ENCODE results near the gene CHMP3. TPM values are rescaled to one million over a fixed set of nuclear protein-coding genes. Genes with fewer than 3 reads are reported as not detected.
"Not testable (repeated sequence)": the region's sequence is repeated elsewhere in the genome, so short reads cannot be mapped to it uniquely, and the experiment has no call there.

CHMP3 gene
- total RNA-seq, 1 donor from 2014 or later: 37.9 TPM

DNA sequence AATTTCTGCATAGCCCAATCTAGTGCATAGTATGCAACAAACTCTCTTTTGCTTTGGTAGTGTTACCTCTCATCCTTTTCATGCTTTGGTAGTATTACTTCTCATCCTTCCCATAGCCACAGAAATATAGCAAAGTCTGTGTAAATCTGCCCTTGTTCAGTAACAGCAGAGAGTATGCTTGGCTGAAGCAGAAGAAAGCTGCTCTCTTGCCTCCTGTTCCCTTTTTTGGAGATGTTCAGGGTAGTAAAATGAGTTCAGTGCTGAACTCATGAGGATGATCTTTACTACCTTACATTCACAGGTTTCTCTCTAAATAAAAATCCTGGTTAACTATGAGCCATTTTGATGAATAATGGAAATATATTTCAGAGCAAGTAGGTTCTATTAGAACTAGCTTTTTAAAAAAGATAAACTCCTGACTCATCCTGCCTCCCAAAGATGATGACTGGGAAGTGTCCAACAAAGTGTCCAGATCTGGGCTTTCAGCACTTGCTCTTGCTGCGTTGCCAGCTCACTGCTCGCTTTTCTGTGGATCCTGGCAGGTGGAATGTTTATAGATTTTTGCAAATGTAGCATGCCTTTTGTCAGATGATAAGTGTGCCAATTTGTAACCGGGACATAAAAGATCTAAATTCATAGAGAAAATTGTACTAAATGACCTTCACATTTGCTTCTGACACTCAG is 29.4 kb upstream of the CHMP3 start:
- TF ChIP-seq, protein P1, sequence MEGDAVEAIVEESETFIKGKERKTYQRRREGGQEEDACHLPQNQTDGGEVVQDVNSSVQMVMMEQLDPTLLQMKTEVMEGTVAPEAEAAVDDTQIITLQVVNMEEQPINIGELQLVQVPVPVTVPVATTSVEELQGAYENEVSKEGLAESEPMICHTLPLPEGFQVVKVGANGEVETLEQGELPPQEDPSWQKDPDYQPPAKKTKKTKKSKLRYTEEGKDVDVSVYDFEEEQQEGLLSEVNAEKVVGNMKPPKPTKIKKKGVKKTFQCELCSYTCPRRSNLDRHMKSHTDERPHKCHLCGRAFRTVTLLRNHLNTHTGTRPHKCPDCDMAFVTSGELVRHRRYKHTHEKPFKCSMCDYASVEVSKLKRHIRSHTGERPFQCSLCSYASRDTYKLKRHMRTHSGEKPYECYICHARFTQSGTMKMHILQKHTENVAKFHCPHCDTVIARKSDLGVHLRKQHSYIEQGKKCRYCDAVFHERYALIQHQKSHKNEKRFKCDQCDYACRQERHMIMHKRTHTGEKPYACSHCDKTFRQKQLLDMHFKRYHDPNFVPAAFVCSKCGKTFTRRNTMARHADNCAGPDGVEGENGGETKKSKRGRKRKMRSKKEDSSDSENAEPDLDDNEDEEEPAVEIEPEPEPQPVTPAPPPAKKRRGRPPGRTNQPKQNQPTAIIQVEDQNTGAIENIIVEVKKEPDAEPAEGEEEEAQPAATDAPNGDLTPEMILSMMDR (conservative IDR thresholded peaks at IDR 0.05; ENCODE audit: low read depth, low read length): no peak
- H3K4me3 ChIP-seq (ENCODE audit: low read depth, low read length): no peak overlapping the region
- DNase-seq (ENCODE audit: low read depth): no peak

DNA sequence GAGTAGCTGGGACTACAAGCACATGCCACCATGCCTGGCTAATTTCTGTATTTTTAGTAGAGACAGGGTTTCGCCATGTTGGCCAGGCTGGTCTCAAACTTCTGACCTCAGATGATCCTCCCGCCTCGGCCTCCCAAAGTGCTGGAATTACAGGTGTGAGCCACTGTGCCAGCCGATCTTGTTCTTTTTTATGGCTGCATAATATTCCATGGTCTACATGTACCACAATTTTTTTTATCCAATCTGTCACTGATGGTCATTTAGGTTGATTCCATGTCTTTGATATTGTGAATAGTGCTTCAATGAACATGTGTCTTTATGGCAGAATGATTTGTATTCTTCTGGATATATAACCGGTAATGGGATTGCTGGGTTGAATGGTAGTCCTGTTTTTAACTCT is 26.5 kb upstream of the CHMP3 start:
- DNase-seq (ENCODE audit: low read depth): not testable (repeated sequence)

DNA sequence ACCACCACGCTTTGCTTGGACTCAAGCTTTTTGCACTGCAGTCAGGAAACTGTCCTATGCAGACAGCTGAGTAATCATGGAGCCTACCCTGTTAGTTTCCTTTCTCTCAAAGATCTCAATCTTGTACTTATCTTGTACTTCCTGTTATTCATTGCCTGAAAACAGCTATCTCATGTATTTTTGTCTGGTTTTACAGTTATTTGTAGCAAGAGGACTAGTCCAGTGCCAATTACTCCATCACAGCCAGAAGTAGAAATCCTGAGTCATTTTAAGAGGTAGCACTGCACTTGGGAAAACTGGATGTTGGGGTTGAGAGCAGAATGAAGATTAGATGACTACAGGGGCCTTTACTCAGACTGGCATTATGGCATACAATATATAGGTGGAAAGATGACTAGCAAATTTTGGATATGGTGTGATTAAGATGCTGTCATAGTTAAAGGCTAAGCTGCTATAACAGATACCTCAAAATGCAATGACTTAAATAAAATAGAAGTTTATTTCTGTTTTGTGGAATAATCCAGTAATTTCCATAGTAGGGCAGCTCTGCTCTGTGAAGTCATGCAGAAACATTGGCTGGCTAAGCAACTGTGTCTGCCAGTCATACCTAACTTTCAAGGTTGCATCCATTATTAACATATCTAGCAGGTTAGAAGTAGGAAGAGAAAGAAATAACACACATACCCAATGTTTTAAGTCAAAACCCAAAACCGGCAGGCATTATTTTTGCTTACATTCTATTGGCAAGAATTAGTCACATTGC is 21.1 kb upstream of the CHMP3 start:
- H3K4me3 ChIP-seq (ENCODE audit: low read depth, low read length): no peak overlapping the region
- no peak for DNase-seq (ENCODE audit: low read depth)
- TF ChIP-seq, protein P1 (conservative IDR thresholded peaks at IDR 0.05; ENCODE audit: low read depth, low read length): no peak

More for the DNA sequence above, 26.5 kb upstream of the CHMP3 start:
- not testable (repeated sequence) for H3K4me3 ChIP-seq (ENCODE audit: low read depth, low read length)

- no peak overlapping the region for H3K4me3 ChIP-seq (ENCODE audit: low read depth, low read length)
- TF ChIP-seq, protein P1 (conservative IDR thresholded peaks at IDR 0.05; ENCODE audit: low read depth, low read length): no peak
- no peak for DNase-seq (ENCODE audit: low read depth)
Measured at GRCh38 chr2:86580560-86580959, 17.3 kb upstream of the CHMP3 start.

GRCh38 chr2:86577817-86578456 is 14.7 kb upstream of the CHMP3 start:
- no peak overlapping the region for H3K4me3 ChIP-seq (ENCODE audit: low read depth, low read length)
- TF ChIP-seq, protein P1 (conservative IDR thresholded peaks at IDR 0.05; ENCODE audit: low read depth, low read length): no peak
- no peak for DNase-seq (ENCODE audit: low read depth)

DNA sequence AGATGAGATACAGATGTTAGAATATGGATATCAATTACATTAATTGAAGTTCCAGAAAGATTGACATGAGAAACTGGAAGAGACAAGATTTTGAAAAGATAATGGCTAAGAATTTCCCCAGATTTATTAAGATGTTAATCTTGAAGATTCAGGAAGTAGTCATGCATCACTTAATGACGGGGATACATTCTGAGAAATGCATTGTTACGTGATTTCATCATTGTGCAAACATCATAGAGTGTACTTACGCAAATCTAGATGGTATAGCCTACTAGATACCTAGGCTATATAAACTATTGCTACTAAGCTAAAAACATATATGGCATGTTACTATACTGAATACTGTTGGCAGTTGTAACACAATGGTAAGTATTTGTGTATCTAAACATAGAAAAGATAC is 6.8 kb upstream of the CHMP3 start:
- no peak for DNase-seq (ENCODE audit: low read depth)
- H3K4me3 ChIP-seq (ENCODE audit: low read depth, low read length): no peak overlapping the region
- TF ChIP-seq, protein P1 (conservative IDR thresholded peaks at IDR 0.05; ENCODE audit: low read depth, low read length): no peak

- no peak for DNase-seq (ENCODE audit: low read depth)
- TF ChIP-seq, protein P1 (conservative IDR thresholded peaks at IDR 0.05; ENCODE audit: low read depth, low read length): no peak
- H3K4me3 ChIP-seq (ENCODE audit: low read depth, low read length): no peak overlapping the region
Measured at GRCh38 chr2:86566821-86567190, 3.6 kb upstream of the CHMP3 start.

Data from epithelial cell of proximal tubule (primary cell).